H1 (cell line): Measurements from ENCODE around the gene GULP1. TPM values are rescaled to one million over a fixed set of nuclear protein-coding genes. Genes with fewer than 3 reads are reported as not detected.

Experiments used
- CTCF ChIA-PET: fragments of 300-600 bp; sonication (Branson Sonifier 250); formaldehyde crosslinking; loops from one replicate; lab custom pipeline; 2021; ENCODE audit not compliant: partially characterized antibody; lab: Charles Lee
- POLR2A ChIA-PET: fragments of 300-600 bp; sonication (Branson Sonifier 250); formaldehyde crosslinking; loops from one replicate; lab custom pipeline; 2021; ENCODE audit warnings: inconsistent platforms; ENCODE audit not compliant: partially characterized antibody; lab: Charles Lee
- DNase-seq, 2 experiments: peaks; one replicate each; pipeline versions ENCODE4 v3.0.0 to v3.0.0-alpha.2; 2010 to 2022; ENCODE audit warnings: low spot score in 2 of 2, low read depth in 1 of 2, mixed read lengths in 1 of 2
- FAIRE-seq: peaks from 2 replicates; lab custom pipeline; 2011; peaks lifted over from hg19 to GRCh38; lab: Jason Lieb, UNC
- H2AFZ ChIP-seq: 2 replicates; pipeline ENCODE4 v1.8.1; 2012; ENCODE audit warnings: low read length, inconsistent platforms
- H2AK5ac ChIP-seq: 2 replicates; pipeline ENCODE4 v1.6.1; 2013; ENCODE audit warnings: low read depth, low read length
- H2BK120ac ChIP-seq: replicated peaks from 2 replicates; pipeline ENCODE3; 2013; ENCODE audit warnings: low read depth, low read length, inconsistent platforms
- H2BK12ac ChIP-seq: 2 replicates; pipeline ENCODE4 v1.6.1; 2013; ENCODE audit warnings: low read depth, low read length
- H2BK15ac ChIP-seq: 2 replicates; pipeline ENCODE4 v1.6.1; 2013; ENCODE audit warnings: low read length
- H2BK20ac ChIP-seq: 2 replicates; pipeline ENCODE4 v1.6.1; 2013; ENCODE audit warnings: low read length
- H2BK5ac ChIP-seq: 2 replicates; pipeline ENCODE4 v1.6.1; 2013; ENCODE audit warnings: low read depth, low read length
- H3K14ac ChIP-seq: 2 replicates; pipeline ENCODE4 v1.6.1; 2013; ENCODE audit warnings: inconsistent platforms; ENCODE audit not compliant: insufficient read length
- H3K18ac ChIP-seq: 2 replicates; pipeline ENCODE4 v1.6.1; 2013; ENCODE audit warnings: low read length; ENCODE audit errors: extremely low read depth
- H3K23ac ChIP-seq: 2 replicates; pipeline ENCODE4 v1.6.1; 2013; ENCODE audit warnings: inconsistent platforms; ENCODE audit not compliant: insufficient read length
- H3K23me2 ChIP-seq: 2 replicates; pipeline ENCODE4 v1.6.1; 2013; ENCODE audit warnings: low read depth, low read length
- H3K27ac ChIP-seq: 2 replicates; pipeline ENCODE4 v1.6.1; 2011; ENCODE audit warnings: low read depth, low read length, inconsistent platforms
- H3K27me3 ChIP-seq, 4 experiments: replicated peaks in 1 of 4; 1 replicate in 1 of 4; 2 replicates in 3 of 4; pipeline versions ENCODE4 v1.6.1 to v1.8.1; 2011 to 2013; ENCODE audit warnings: low read length in 3 of 4, mild to moderate bottlenecking in 3 of 4, inconsistent platforms in 2 of 4, mixed read lengths in 2 of 4, moderate library complexity in 1 of 4; ENCODE audit not compliant: control insufficient read depth in 3 of 4, insufficient read depth in 3 of 4; ENCODE audit errors: extremely low read depth in 1 of 4
- H3K36me3 ChIP-seq, 4 experiments: 2 replicates each; pipeline versions ENCODE4 v1.6.1 to v1.8.1; 2011 to 2013; ENCODE audit warnings: mild to moderate bottlenecking in 4 of 4, low read length in 3 of 4, moderate library complexity in 2 of 4, control low read depth in 1 of 4, inconsistent platforms in 1 of 4; ENCODE audit not compliant: insufficient read depth in 4 of 4, control insufficient read depth in 2 of 4
- H3K4ac ChIP-seq: replicated peaks from 2 replicates; pipeline ENCODE3; 2013; ENCODE audit warnings: low read length, low read depth, mixed read lengths, inconsistent platforms; ENCODE audit not compliant: insufficient read length
- H3K4me1 ChIP-seq, 4 experiments: replicated peaks in 1 of 4; 1 replicate in 1 of 4; 2 replicates in 3 of 4; pipeline versions ENCODE4 v1.6.1 to v1.8.1; 2011 to 2013; ENCODE audit warnings: low read length in 3 of 4, inconsistent platforms in 2 of 4, mixed read lengths in 1 of 4; ENCODE audit not compliant: insufficient read depth in 4 of 4, control insufficient read depth in 3 of 4
- H3K4me2 ChIP-seq, 2 experiments: 2 replicates each; pipeline versions ENCODE4 v1.6.1 to v1.8.1; 2011 to 2013; ENCODE audit warnings: low read depth in 2 of 2, low read length in 2 of 2, control low read depth in 1 of 2, inconsistent platforms in 1 of 2, mild to moderate bottlenecking in 1 of 2; ENCODE audit not compliant: insufficient read depth in 1 of 2
- H3K4me3 ChIP-seq, 4 experiments: fragments of 200-600, 300-600 bp in 1 of 4; sonication (generic), shearing (Covaris generic), sonication (Bioruptor Twin) in 1 of 4; 2 replicates each; pipeline versions ENCODE4 v1.5.1 to v1.8.1; 2011 to 2016; ENCODE audit warnings: low read length in 4 of 4, low read depth in 3 of 4, control low read depth in 2 of 4, inconsistent platforms in 2 of 4, mild to moderate bottlenecking in 2 of 4, mixed read lengths in 1 of 4, moderate library complexity in 1 of 4; ENCODE audit not compliant: insufficient read depth in 2 of 4; ENCODE audit errors: extremely low read depth in 1 of 4
- H3K56ac ChIP-seq: replicated peaks from 2 replicates; pipeline ENCODE3; 2013; ENCODE audit warnings: low read depth, mild to moderate bottlenecking, mixed read lengths, low read length, inconsistent platforms; ENCODE audit not compliant: insufficient read length
- H3K79me1 ChIP-seq: 2 replicates; pipeline ENCODE4 v1.6.1; 2013; ENCODE audit warnings: low read depth, low read length, control low read depth
- H3K79me2 ChIP-seq, 2 experiments: 2 replicates each; pipeline versions ENCODE4 v1.6.1 to v1.8.1; 2012 to 2013; ENCODE audit warnings: low read length in 2 of 2, mild to moderate bottlenecking in 2 of 2, inconsistent platforms in 1 of 2; ENCODE audit not compliant: insufficient read depth in 2 of 2, control insufficient read depth in 1 of 2
- H3K9ac ChIP-seq, 4 experiments: replicated peaks in 1 of 4; 1 replicate in 1 of 4; 2 replicates in 3 of 4; pipeline versions ENCODE4 v1.6.1 to v1.8.1; 2011 to 2013; ENCODE audit warnings: low read depth in 3 of 4, low read length in 3 of 4, control low read depth in 2 of 4, mild to moderate bottlenecking in 2 of 4, moderate library complexity in 2 of 4, inconsistent platforms in 1 of 4; ENCODE audit errors: extremely low read depth in 1 of 4
- H3K9me3 ChIP-seq, 2 experiments: 2 replicates each; pipeline versions ENCODE4 v1.6.1 to v1.8.1; 2012 to 2013; ENCODE audit warnings: mild to moderate bottlenecking in 2 of 2, moderate library complexity in 2 of 2, control low read depth in 1 of 2, inconsistent platforms in 1 of 2, low read depth in 1 of 2, low read length in 1 of 2, mixed read lengths in 1 of 2; ENCODE audit not compliant: insufficient read depth in 2 of 2
- H4K20me1 ChIP-seq, 2 experiments: replicated peaks in 1 of 2; 2 replicates each; pipeline versions ENCODE3 to v1.8.1; 2011 to 2013; ENCODE audit warnings: inconsistent platforms in 2 of 2, low read length in 2 of 2, mild to moderate bottlenecking in 1 of 2; ENCODE audit not compliant: insufficient read depth in 2 of 2, control insufficient read depth in 1 of 2
- H4K5ac ChIP-seq: 2 replicates; pipeline ENCODE4 v1.6.1; 2013; ENCODE audit warnings: low read length, low read depth, mixed read lengths, inconsistent platforms; ENCODE audit not compliant: insufficient read length
- H4K8ac ChIP-seq: 2 replicates; pipeline ENCODE4 v1.8.0; 2013; ENCODE audit warnings: mild to moderate bottlenecking, moderate library complexity, low read length, inconsistent platforms; ENCODE audit not compliant: insufficient read depth; ENCODE audit errors: extremely low read depth
- H4K91ac ChIP-seq: replicated peaks from 2 replicates; pipeline ENCODE3; 2013; ENCODE audit warnings: low read length, mixed read lengths, inconsistent platforms; ENCODE audit not compliant: insufficient read length
- CHD1 ChIP-seq: IDR thresholded peaks from 2 replicates; pipeline ENCODE4 v1.6.1; 2012; ENCODE audit warnings: low read depth, low read length, improper control_type of control experiment
- CREB1 ChIP-seq: IDR thresholded peaks from 2 replicates; pipeline ENCODE4 v1.6.1; 2012; ENCODE audit warnings: inconsistent platforms
- KDM4A ChIP-seq: IDR thresholded peaks from one replicate; pipeline ENCODE4 v1.7.1; 2012; ENCODE audit warnings: low read depth, mild to moderate bottlenecking, moderate library complexity, low read length, inconsistent platforms; ENCODE audit not compliant: severe bottlenecking
- KDM5A ChIP-seq: fragments of 200-600 bp; IDR thresholded peaks from 2 replicates; pipeline ENCODE4 v1.7.1; 2012; ENCODE audit warnings: mild to moderate bottlenecking, low read length, inconsistent platforms, mixed read lengths
- PHF8 ChIP-seq: fragments of 200-600 bp; sonication (generic); conservative IDR thresholded peaks from 2 replicates; pipeline ENCODE4 v1.7.1; 2012; ENCODE audit warnings: low read depth, mild to moderate bottlenecking, inconsistent platforms, low read length, moderate library complexity
- POLR2AphosphoS5 ChIP-seq: IDR thresholded peaks from 2 replicates; pipeline ENCODE4 v1.6.1; 2011; ENCODE audit warnings: low read depth, low read length
- SIN3A ChIP-seq, 2 experiments: IDR thresholded peaks in 1 of 2; conservative IDR thresholded peaks in 1 of 2; 2 replicates each; pipeline ENCODE4 v1.6.1; 2011 to 2012; ENCODE audit warnings: low read length in 2 of 2, improper control_type of control experiment in 1 of 2, low read depth in 1 of 2, mild to moderate bottlenecking in 1 of 2
- SIRT6 ChIP-seq: IDR thresholded peaks from one replicate; pipeline ENCODE4 v1.7.1; 2012; ENCODE audit warnings: low read length, inconsistent platforms
- TBP ChIP-seq: IDR thresholded peaks from 2 replicates; pipeline ENCODE4 v1.6.1; 2011; ENCODE audit warnings: low read depth, low read length, improper control_type of control experiment
- TEAD4 ChIP-seq: IDR thresholded peaks from 2 replicates; pipeline ENCODE4 v1.6.1; 2012; ENCODE audit warnings: low read depth, low read length, inconsistent platforms, mixed read lengths
- WGBS, 2 experiments: shearing (Covaris generic) in 1 of 2; methylation state at CpG; one replicate each; pipeline versions ENCODE4 v1.1.6 to v1.1.7; 2013 to 2015; ENCODE audit warnings: low lambda C conversion rate in 2 of 2, mixed read lengths in 2 of 2, inconsistent platforms in 1 of 2, low coverage in 1 of 2, missing lambda C conversion rate in 1 of 2; ENCODE audit not compliant: insufficient replicate concordance in 2 of 2, insufficient coverage in 1 of 2, insufficient read length in 1 of 2; ENCODE audit errors: extremely low coverage in 1 of 2, missing lambda C conversion rate in 1 of 2; 5-methylcytosine and 5-hydroxymethylcytosine counted together
- polyA plus RNA-seq, 7 experiments: library from polyadenylated mRNA; depleted of rRNA in 3 of 7; stranded (reverse) in 5 of 7; unstranded in 2 of 7; fragments of >200 nt in 5 of 7; fragments of 200-250 nt in 2 of 7; gene quantifications; 1 replicate in 5 of 7; 2 replicates in 1 of 7; 4 replicates in 1 of 7; pipeline versions ENCODE4 v1.2.1 to v1.2.3, GENCODE V29; 2011 to 2013; ENCODE audit warnings: missing spikeins in 2 of 7, mixed read lengths in 2 of 7
- total RNA-seq: library from RNA; stranded (reverse); fragmentation: NEBNext Ultra II Directional; extraction: Animal tissue kit (Norgen Biotek cat#: 25700); gene quantifications from 2 replicates; pipeline ENCODE4 v1.2.1, GENCODE V29; 2021

The GULP1 gene
- total and polyA plus RNA-seq, 2 of the 8 experiments (the other 6 are each of a cell fraction or from before 2014, with no cell fraction given) = 69.7 to 139 TPM

GRCh38 chr2:188596054-188596453 lies 304.4 kb downstream of the GULP1 start:
- no peak overlapping the region for H2BK15ac ChIP-seq
- ChIA-PET CTCF (no interaction called here), POLR2A (interaction anchor here (0.7 kb wide), 1 partner anchor 28 kb away, joined by 3 read pairs; no protein-coding TSS in a partner anchor)
- H2BK120ac ChIP-seq = no peak overlapping the region
- DNase-seq (no peak), FAIRE-seq (no peak)
- no peaks in the 10 kb centered on the region for H3K23me2 ChIP-seq
- no peaks in the 10 kb centered on the region for H4K20me1 ChIP-seq
- no peaks in the 10 kb centered on the region for H3K9me3 ChIP-seq
- H3K56ac ChIP-seq = no peak overlapping the region
- H4K8ac ChIP-seq = no peak overlapping the region
- no peak overlapping the region for H3K4ac ChIP-seq
- H2BK20ac ChIP-seq = no peak overlapping the region
- no peak overlapping the region for H2AFZ ChIP-seq
- H3K36me3 ChIP-seq = peaks cover 0 to 22% (median 1%) of the 10 kb centered on the region in 4 experiments; a peak in 3 of 8 replicates
- H2AK5ac ChIP-seq = no peak overlapping the region
- H3K27me3 ChIP-seq = no peaks in the 10 kb centered on the region
- no peak overlapping the region for H3K4me3 ChIP-seq
- no peak overlapping the region for H4K91ac ChIP-seq
- no peak overlapping the region for H3K18ac ChIP-seq
- H2BK5ac ChIP-seq = no peak overlapping the region
- TF ChIP-seq CREB1 (no peak), PHF8 (no peak), KDM4A (no peak), TEAD4 (no peak), KDM5A (no peak), TBP (no peak), POLR2AphosphoS5 (no peak), SIRT6 (no peak), CHD1 (no peak), SIN3A (conservative IDR thresholded peaks at IDR 0.05 in 1 of 2, IDR thresholded peaks at IDR 0.05 in 1 of 2; ENCODE audit: low read depth in 1 of 2, low read length in 2 of 2) (no peak)
- no peak overlapping the region for H3K23ac ChIP-seq
- no peaks in the 10 kb centered on the region for H3K79me2 ChIP-seq
- H3K27ac ChIP-seq = no peak overlapping the region
- H3K4me2 ChIP-seq = no peak overlapping the region
- H3K14ac ChIP-seq = no peak overlapping the region
- 96% methylated on average over 1 of the region's 1 CpG; no CpG with 5 or more reads in 1 of the 2 experiments for WGBS, 2 experiments
- H2BK12ac ChIP-seq = no peak overlapping the region
- H3K4me1 ChIP-seq = peaks cover 0 to 3% (median 0%) of the 10 kb centered on the region in 4 experiments; a peak in 2 of 7 replicates
- no peak overlapping the region for H3K9ac ChIP-seq
- no peak overlapping the region for H4K5ac ChIP-seq
- no peaks in the 10 kb centered on the region for H3K79me1 ChIP-seq
